Astrocyte of the spinal cord (primary cell): Measurements from ENCODE around the gene KRR1.

Experiments used
- DNase-seq: peaks from one replicate; pipeline ENCODE4 v3.0.0; 2011; ENCODE audit warnings: low read depth, low spot score
- H3K4me3 ChIP-seq: 2 replicates; pipeline ENCODE4 v1.5.1; 2011; ENCODE audit warnings: low read depth, mild to moderate bottlenecking, low read length, moderate library complexity
- in situ Hi-C: cut with HindIII; loops from 2 replicates; pipeline ENCODE4 v1.10.0; 2017; ENCODE audit warnings: low sequenced_read_pairs
- TF ChIP-seq, protein P1 (sequence below): IDR thresholded peaks from 2 replicates; pipeline ENCODE4 v1.5.1; 2012; ENCODE audit warnings: low read depth, mild to moderate bottlenecking, low read length, inconsistent platforms

The KRR1 gene

DNA sequence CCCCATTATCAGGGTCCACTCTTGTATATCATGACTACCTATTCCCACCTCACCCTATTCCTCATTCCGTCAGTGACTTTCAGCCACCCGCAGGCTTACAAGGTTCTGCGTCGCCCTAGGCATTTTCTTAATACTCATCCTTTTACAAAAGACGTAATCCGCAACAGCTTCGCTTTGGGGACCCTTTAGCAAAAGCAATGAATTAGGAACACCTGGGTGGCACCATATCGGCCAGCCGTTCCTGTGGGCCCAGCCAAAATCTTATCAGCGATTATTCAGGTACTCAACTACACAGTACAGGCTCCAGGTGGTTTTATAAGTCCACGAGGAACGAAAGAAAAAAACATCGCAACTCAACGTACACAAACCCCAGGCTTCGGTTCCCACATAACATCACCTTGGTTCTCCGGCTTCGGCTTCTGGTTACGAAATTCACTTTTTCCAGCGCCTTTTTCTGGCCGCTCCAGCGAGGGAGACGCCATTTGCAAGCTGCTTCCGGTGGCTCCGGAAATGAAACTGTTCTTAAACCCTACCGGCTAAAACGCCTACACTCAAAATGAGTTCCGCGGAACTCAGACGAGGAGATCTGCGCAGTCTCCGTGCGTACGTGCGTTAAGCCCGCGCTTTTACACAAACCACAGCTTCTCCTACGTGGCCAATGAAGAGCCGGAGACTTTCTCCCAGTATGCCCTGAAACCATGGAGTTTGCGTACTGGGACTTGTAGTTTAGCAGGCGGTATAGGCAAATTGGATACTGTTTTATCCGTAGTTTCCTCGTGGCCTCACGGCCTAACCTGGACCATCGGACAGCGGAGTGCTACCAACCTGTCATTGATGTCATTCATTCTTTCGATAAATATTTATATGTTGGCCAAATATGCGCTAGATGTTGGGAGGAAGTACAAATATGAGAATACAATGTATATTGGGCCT, at the start of gene KRR1:
Gene KRR1, minus strand, starts transcription at position 494 of the 933 bp plus-strand sequence. Its CDS starts 12 bp downstream, at position 482.
- DNase-seq = peak; percentile 99
- TF ChIP-seq, protein P1, sequence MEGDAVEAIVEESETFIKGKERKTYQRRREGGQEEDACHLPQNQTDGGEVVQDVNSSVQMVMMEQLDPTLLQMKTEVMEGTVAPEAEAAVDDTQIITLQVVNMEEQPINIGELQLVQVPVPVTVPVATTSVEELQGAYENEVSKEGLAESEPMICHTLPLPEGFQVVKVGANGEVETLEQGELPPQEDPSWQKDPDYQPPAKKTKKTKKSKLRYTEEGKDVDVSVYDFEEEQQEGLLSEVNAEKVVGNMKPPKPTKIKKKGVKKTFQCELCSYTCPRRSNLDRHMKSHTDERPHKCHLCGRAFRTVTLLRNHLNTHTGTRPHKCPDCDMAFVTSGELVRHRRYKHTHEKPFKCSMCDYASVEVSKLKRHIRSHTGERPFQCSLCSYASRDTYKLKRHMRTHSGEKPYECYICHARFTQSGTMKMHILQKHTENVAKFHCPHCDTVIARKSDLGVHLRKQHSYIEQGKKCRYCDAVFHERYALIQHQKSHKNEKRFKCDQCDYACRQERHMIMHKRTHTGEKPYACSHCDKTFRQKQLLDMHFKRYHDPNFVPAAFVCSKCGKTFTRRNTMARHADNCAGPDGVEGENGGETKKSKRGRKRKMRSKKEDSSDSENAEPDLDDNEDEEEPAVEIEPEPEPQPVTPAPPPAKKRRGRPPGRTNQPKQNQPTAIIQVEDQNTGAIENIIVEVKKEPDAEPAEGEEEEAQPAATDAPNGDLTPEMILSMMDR = no peak
- in situ Hi-C loops = no loop called here
- peak within 1 kb of the TSS; percentile 97 for H3K4me3 ChIP-seq

DNA sequence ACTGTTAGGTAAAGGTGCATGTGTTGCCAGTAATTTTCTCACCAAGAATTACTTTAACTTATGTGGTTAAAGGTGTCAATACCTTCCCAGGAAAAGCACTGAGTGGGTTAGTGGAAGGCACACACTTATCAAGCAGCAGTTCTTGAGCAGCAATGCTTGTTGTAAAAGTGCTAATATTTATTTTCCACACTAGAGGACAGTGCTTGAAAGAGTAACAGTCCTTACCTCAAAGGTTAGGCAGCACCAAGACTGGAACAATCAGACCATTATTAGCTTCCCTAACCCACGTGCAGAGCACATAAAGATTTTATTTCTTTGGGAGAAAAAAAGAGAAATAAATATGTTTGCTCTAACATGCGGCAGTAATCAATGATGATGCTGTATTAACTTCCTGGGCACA, 48.8 kb upstream of the KRR1 start:
- DNase-seq = peak; percentile 75
- TF ChIP-seq, protein P1 = peak; percentile 51
- in situ Hi-C loops = no loop called here
- no peak overlapping the region for H3K4me3 ChIP-seq

DNA sequence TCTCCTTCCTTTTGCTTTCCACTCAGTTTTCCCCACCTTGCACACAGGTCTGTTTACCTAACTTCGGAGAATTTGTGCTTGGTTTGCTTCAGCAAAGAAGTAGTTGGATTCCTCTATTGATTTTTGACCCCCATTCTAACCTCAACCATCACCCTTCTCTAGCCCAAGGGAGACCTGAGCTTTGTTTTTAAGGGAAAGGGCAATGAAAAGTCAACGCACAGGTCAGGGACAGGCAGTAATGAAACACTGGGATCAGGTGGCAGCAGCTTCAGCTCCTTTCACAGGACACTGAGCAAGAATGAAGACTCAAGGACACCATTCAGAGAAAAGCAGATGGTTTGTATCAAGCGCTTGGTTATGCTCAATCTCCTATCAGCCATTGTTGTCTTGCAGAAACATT, 46.9 kb upstream of the KRR1 start:
- TF ChIP-seq, protein P1 = no peak
- in situ Hi-C loops = no loop called here
- no peak for DNase-seq
- H3K4me3 ChIP-seq = no peak overlapping the region

DNA sequence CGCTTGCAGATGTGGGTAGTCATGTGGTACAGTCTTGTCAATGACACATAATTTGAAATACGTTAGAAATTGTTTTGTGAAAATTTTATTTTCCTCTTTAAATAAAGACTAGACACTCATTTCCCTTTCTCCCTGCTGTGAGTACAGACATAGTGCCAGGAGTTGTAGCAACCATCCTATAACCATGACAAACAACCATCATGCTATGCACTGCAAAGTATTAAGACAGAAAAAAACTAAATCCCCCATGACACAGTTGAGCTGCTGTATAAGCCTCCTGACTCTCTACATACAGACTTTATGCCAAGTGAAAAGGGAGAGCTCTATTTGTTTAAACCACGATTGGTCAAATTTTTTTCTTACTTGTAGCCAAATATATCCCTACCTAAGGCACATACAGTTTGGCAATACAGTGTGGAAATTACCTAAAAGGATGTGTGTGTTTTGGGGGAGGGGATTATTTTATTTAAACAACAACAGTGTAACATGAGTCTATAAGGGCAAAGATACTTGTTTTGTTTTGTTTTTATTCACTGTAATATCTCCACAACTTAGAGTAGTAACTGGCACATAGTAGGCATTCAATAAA, 45.0 kb upstream of the KRR1 start:
- in situ Hi-C loops = no loop called here

DNA sequence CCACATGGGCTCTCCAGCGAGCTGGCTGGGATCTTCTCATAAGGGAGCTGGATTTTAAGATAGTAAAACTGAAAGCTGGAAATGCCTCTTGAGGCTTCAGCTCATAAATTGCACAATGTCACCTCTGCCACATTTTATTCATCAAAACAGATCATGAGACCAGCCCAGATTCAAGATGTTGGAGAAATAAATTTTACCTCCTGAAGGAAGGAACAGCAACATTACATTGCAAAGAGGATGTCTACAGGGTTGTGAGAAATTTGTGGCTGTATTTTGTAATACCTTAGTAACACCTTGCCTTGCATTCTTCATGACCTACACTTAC, 43.1 kb upstream of the KRR1 start:
- in situ Hi-C loops = no loop called here
- no peak overlapping the region for H3K4me3 ChIP-seq
- no peak for DNase-seq
- TF ChIP-seq, protein P1 = no peak

More for the DNA sequence above, 45.0 kb upstream of the KRR1 start:
- no peak overlapping the region for H3K4me3 ChIP-seq
- TF ChIP-seq, protein P1 = no peak
- DNase-seq = peak; percentile 59

DNA sequence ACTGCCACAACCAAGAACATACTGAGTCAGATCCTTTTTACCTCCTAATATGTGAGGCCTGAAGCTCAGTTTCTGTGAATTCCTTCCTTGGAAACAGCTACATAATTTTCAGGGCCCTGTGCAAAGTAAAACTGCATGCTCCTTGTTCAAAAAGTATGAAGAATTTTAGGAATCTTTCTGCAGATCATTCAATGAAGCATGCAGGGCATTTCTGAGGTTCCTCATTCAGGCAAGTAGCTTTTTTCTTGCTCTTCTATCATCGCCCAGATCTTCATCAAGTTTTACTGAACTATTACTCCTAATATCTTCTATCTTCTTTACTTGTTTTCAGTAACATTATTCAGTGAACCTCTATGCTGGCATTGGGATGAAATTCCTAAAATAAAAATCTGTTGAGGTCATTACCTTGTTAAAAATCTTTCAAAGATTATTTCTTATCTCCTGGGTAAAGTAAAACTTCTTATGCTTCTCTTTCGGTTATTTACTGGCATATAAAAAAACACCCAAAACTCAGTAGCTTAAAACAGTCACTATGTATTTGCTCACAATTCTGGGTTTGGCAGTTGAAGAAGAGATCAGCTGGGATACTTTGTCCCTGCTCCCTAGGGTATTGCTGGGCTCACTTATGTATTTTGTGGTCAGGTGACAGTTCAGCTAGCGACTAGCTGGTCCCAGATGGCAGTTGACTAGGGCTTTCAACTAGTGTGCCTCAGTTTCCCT, 42.6 kb upstream of the KRR1 start:
- in situ Hi-C loops = no loop called here
- peak; percentile 43 for DNase-seq
- H3K4me3 ChIP-seq = no peak overlapping the region
- TF ChIP-seq, protein P1 = no peak
